ENCODE data around the gene METTL2A.
"Not testable (repeated sequence)": the region's sequence is repeated elsewhere in the genome, so short reads cannot be mapped to it uniquely, and the experiment has no call there.

The METTL2A gene

DNA sequence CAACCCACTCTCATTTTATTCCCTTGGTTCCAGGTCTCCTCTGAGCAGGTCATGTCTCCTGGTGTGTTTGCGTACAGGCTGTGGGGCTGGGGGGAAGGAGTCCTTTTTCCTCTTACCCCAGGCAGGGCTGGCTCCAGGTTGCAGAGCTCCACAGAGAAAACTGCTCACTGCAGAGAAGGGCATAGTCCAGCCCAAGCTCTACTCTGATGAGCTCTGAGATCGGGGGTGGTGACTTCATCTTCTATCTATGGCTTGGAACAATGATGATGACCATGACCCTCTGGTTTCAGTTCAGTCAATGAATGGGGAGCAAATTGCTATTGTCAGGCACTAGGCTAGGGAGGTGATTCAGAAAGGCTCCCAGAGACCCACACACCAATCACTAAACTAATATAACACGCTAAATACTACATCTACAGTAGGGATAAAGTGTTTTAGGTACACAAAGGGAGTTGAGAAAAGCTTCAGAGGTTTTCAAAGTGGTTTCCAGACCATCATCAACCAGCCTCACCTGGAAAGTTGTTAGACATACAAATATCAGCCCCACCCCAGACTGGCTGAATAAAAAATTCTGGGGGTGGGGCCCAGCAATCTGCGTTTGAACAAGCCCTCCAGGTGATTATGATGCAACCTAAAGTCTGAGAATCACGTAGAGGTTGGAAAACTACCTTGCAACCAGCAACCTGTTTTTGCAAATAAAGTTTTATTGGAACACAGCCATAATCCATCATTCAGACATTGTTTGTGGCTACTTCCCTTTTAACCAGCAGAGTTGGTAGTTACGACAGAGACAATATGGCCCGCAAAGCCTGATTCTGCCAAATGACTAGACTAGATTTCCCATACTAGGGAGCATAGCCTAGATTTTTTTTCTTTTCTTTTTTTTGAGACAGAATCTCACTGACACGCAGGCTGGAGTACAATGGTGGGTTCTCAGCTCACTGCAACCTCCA, 49.6 kb downstream of the METTL2A start:
- H3K9me3 ChIP-seq (ENCODE audit: control insufficient read depth, insufficient read depth, low read depth, low read length); H3K4me3 ChIP-seq (ENCODE audit: low read depth, low read length); H3K9ac ChIP-seq (ENCODE audit: low read length); H3K36me3 ChIP-seq (ENCODE audit: control insufficient read depth, insufficient read depth, low read length); H3K27me3 ChIP-seq (ENCODE audit: control insufficient read depth, insufficient read depth, low read length); H3K27ac ChIP-seq (ENCODE audit: low read depth, low read length): not testable (repeated sequence)
- H3K4me1 ChIP-seq (ENCODE audit: control insufficient read depth, insufficient read depth, low read length): peaks cover 13% of the 10 kb centered on the region

DNA sequence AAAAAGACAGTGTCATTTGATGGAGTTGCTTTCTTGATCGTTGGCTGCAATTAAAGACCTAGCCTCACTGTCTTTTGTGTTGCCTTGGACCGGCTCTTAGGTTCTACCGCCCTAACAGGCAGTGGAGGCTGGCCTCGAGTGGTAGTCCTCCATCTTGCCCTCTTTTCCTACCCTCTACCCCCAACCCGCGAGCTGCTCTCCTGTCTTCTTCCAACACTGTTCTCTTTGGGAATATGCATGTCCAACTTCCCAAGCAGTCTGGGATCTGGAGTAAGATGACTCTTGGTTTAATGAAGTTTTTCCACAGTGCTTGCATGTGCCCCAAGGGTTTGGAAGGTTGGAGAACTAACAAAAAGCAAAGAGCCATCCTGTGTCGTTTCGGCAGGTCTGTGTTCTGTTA, 53.4 kb downstream of the METTL2A start:
- H3K27ac ChIP-seq (ENCODE audit: low read depth, low read length); H3K36me3 ChIP-seq (ENCODE audit: control insufficient read depth, insufficient read depth, low read length); H3K9me3 ChIP-seq (ENCODE audit: control insufficient read depth, insufficient read depth, low read depth, low read length); H3K4me1 ChIP-seq (ENCODE audit: control insufficient read depth, insufficient read depth, low read length); H3K27me3 ChIP-seq (ENCODE audit: control insufficient read depth, insufficient read depth, low read length); H3K9ac ChIP-seq (ENCODE audit: low read length): not testable (repeated sequence)
- H3K4me3 ChIP-seq (ENCODE audit: low read depth, low read length): peak overlapping the region; percentile 62

DNA sequence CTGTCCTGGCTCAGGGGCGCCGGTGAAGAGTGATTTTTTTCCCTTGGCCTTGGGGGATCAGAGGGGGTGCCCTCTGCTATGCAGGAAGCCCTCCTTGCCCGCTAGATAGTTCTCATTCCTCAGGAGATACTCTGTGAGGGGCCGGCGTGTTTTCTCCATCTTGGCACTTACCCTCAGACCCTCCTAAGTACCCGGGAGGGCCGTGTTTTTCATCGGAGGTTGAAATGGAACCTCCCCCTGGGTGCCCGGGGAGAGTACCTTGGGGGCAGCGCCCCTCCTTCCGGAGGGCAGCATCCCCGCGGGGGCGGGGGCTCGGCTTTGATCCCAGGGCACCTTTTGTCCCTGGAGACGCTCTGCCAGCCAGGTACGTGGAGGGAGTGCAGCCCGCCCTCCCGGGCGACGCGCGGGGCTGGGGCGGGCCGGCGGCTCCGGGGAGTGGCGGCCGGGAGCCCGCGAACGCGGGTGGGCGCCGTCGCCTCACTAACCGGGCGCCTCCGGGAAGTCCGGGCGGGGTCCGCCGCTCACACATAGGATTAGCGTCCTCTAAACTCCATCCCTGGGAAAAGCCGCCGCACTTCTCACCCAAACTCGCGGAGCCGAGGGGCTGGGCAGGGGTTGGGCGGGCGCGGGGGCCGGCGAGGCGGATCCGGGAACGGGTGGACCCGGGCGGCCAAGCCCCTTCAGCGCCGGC, 54.2 kb downstream of the METTL2A start:
- H3K4me1 ChIP-seq (ENCODE audit: control insufficient read depth, insufficient read depth, low read length); H3K9me3 ChIP-seq (ENCODE audit: control insufficient read depth, insufficient read depth, low read depth, low read length); H3K27me3 ChIP-seq (ENCODE audit: control insufficient read depth, insufficient read depth, low read length); H3K27ac ChIP-seq (ENCODE audit: low read depth, low read length); H3K36me3 ChIP-seq (ENCODE audit: control insufficient read depth, insufficient read depth, low read length): not testable (repeated sequence)
- peak overlapping the region; percentile 62 for H3K4me3 ChIP-seq (ENCODE audit: low read depth, low read length)
- H3K9ac ChIP-seq (ENCODE audit: low read length): peak overlapping the region; percentile 72

DNA sequence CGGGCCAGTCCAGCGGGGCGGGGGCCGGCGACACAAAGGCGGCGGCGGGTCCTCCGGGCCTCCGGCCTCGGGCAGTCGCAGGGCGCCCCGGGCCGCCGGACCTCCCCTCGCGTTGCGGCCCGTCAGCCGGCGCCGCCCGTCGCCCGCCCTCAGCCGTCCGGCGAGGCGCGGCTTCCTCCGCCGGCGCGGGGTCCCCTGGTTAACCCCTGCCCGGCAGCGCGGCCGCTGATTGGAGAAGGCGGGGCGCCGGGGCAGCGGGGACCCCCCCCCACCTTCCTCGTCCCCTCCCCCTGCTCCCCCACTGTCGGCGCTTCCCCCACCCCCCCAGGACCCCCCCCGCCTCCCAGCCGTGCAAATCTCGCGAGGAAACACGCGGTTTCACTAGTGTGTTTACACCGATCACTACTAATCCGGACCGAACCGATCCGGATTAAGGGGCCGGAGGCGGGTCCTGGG, 54.8 kb downstream of the METTL2A start, which contains the start of gene TLK2:
TSS of gene TLK2 (plus strand) at position 402 of the 456 bp plus-strand sequence. CDS start 2,301 bp downstream, outside the sequence.
- peak within 1 kb of the TSS; percentile 78 for H3K9ac ChIP-seq (ENCODE audit: low read length)
- peaks cover 10% of the 10 kb centered on the region for H3K36me3 ChIP-seq (ENCODE audit: control insufficient read depth, insufficient read depth, low read length)
- H3K27ac ChIP-seq (ENCODE audit: low read depth, low read length): peak within 1 kb of the TSS; percentile 72; the same call in 1 of the 2 replicates
- peaks cover 1% of the 10 kb centered on the region; the same call in 1 of the 2 replicates for H3K4me1 ChIP-seq (ENCODE audit: control insufficient read depth, insufficient read depth, low read length)
- H3K9me3 ChIP-seq (ENCODE audit: control insufficient read depth, insufficient read depth, low read depth, low read length): no peaks in the 10 kb centered on the region
- no peaks in the 10 kb centered on the region for H3K27me3 ChIP-seq (ENCODE audit: control insufficient read depth, insufficient read depth, low read length)
- H3K4me3 ChIP-seq (ENCODE audit: low read depth, low read length): peak within 1 kb of the TSS; percentile 65

DNA sequence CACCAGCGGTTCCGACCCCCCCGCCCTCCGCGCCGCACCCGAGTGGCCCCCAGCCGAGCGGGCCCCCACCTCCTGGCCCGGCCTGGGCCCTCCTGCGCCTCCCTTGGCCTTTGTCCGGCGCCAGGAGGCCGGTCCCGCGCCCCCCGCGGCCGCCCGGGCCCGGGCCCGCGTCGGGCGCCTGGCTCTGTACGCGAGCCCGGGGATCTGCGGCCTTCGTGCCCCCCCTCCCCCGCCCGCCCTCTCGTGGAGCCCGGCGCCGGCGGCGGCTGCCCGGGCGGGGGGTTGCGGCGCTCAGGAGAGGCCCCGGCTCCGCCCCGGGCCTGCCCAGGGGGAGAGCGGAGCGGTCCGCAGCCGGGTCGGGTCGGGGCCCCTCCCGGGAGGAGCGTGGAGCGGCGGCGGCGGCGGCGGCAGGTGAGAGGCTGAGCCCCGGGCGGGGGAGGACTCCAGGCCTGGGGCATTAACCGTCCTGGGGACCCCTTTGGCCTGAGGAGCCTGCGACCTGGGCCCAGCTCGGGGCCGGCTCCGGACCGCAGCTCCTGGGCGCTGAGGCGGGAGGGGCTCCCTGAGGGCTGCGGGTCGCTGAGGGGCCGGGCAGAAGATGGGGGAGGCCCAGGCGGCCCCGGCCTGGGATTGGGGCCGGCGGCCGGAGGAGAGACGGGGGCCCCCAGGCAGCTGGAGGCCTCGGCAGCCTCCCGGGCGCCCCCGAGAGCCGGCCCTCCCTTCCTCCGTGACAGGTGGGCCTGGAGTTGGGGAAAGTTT, 55.4 kb downstream of the METTL2A start:
- Histone ChIP-seq H3K4me3 (ENCODE audit: low read depth, low read length) (peak overlapping the region; percentile 65), H3K9ac (ENCODE audit: low read length) (peak overlapping the region; percentile 78), H3K27ac (ENCODE audit: low read depth, low read length) (peak overlapping the region; percentile 72; the same call in 1 of the 2 replicates)
- H3K27me3 ChIP-seq (ENCODE audit: control insufficient read depth, insufficient read depth, low read length); H3K36me3 ChIP-seq (ENCODE audit: control insufficient read depth, insufficient read depth, low read length); H3K9me3 ChIP-seq (ENCODE audit: control insufficient read depth, insufficient read depth, low read depth, low read length); H3K4me1 ChIP-seq (ENCODE audit: control insufficient read depth, insufficient read depth, low read length): not testable (repeated sequence)

GRCh38 chr17:62479639-62480258, 56.1 kb downstream of the METTL2A start:
- Histone ChIP-seq H3K27ac (ENCODE audit: low read depth, low read length) (peak overlapping the region; percentile 72; the same call in 1 of the 2 replicates), H3K9ac (ENCODE audit: low read length) (peak overlapping the region; percentile 78), H3K4me3 (ENCODE audit: low read depth, low read length) (peak overlapping the region; percentile 65)
- H3K36me3 ChIP-seq (ENCODE audit: control insufficient read depth, insufficient read depth, low read length); H3K27me3 ChIP-seq (ENCODE audit: control insufficient read depth, insufficient read depth, low read length); H3K4me1 ChIP-seq (ENCODE audit: control insufficient read depth, insufficient read depth, low read length); H3K9me3 ChIP-seq (ENCODE audit: control insufficient read depth, insufficient read depth, low read depth, low read length): not testable (repeated sequence)

GRCh38 chr17:62482553-62482952, 58.9 kb downstream of the METTL2A start:
- H3K36me3 ChIP-seq (ENCODE audit: control insufficient read depth, insufficient read depth, low read length): peaks cover 15% of the 10 kb centered on the region
- H3K27me3 ChIP-seq (ENCODE audit: control insufficient read depth, insufficient read depth, low read length); H3K4me1 ChIP-seq (ENCODE audit: control insufficient read depth, insufficient read depth, low read length); H3K4me3 ChIP-seq (ENCODE audit: low read depth, low read length); H3K27ac ChIP-seq (ENCODE audit: low read depth, low read length); H3K9me3 ChIP-seq (ENCODE audit: control insufficient read depth, insufficient read depth, low read depth, low read length); H3K9ac ChIP-seq (ENCODE audit: low read length): not testable (repeated sequence)

DNA sequence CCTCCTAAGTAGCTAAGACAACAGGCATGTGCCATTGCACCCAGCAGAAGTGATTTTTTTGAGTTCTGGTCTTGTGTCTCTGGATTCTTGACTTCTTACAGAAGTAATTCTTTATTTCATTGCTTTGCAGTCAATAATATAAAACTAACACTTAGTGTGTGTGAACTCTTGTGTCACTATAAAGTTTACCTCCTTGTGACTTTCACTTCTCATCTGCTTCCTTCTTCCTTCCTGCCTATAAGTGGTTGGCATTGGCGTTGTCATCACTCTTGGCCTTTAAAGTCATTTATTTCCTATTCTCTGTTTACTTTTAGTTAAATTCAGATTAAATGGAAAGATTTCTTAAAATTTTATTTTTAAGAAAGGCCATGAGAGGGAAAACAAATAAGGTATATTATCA, 67.3 kb downstream of the METTL2A start:
- not testable (repeated sequence) for H3K36me3 ChIP-seq (ENCODE audit: control insufficient read depth, insufficient read depth, low read length); H3K4me1 ChIP-seq (ENCODE audit: control insufficient read depth, insufficient read depth, low read length); H3K9me3 ChIP-seq (ENCODE audit: control insufficient read depth, insufficient read depth, low read depth, low read length); H3K9ac ChIP-seq (ENCODE audit: low read length); H3K4me3 ChIP-seq (ENCODE audit: low read depth, low read length); H3K27me3 ChIP-seq (ENCODE audit: control insufficient read depth, insufficient read depth, low read length); H3K27ac ChIP-seq (ENCODE audit: low read depth, low read length)

DNA sequence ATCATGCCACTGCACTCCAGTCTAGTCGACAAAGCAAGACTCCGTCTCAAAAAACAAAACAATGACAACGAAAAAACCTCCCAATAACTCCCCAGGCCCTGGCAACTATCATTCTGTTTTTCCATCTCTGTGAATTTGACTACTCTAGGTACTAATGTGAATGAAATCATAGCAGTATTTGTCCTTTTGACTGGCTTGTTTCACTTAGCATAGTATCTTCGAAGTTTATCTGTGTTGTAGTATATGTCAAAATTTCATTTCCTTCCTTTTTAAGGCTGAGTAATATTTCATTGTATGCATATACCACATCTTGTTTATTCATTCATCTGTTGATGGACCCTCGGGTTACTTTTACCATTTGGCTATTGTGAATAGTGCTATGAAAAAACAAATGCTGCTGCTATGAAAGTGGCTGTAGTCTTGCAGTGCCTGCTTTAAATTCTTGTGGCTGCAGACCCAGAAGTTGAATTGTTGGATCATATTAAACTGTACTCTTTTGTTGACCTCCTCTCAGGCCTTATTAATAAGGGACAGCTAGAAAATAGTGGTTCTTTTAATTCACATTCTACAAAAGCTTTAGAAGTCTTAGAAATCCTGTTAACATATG, 69.5 kb downstream of the METTL2A start:
- H3K36me3 ChIP-seq (ENCODE audit: control insufficient read depth, insufficient read depth, low read length); H3K9me3 ChIP-seq (ENCODE audit: control insufficient read depth, insufficient read depth, low read depth, low read length); H3K27ac ChIP-seq (ENCODE audit: low read depth, low read length); H3K27me3 ChIP-seq (ENCODE audit: control insufficient read depth, insufficient read depth, low read length); H3K4me1 ChIP-seq (ENCODE audit: control insufficient read depth, insufficient read depth, low read length); H3K4me3 ChIP-seq (ENCODE audit: low read depth, low read length); H3K9ac ChIP-seq (ENCODE audit: low read length): not testable (repeated sequence)

GRCh38 chr17:62494073-62494472, 70.4 kb downstream of the METTL2A start:
- H3K27ac ChIP-seq (ENCODE audit: low read depth, low read length): not testable (repeated sequence)

More at GRCh38 chr17:62494073-62494472, 70.4 kb downstream of the METTL2A start:
- not testable (repeated sequence) for H3K27me3 ChIP-seq (ENCODE audit: control insufficient read depth, insufficient read depth, low read length); H3K4me1 ChIP-seq (ENCODE audit: control insufficient read depth, insufficient read depth, low read length); H3K36me3 ChIP-seq (ENCODE audit: control insufficient read depth, insufficient read depth, low read length); H3K4me3 ChIP-seq (ENCODE audit: low read depth, low read length); H3K9me3 ChIP-seq (ENCODE audit: control insufficient read depth, insufficient read depth, low read depth, low read length); H3K9ac ChIP-seq (ENCODE audit: low read length)
